MCF 10A (cell line): ENCODE measurements around the gene SMCO2. TPM values are rescaled to one million over a fixed set of nuclear protein-coding genes. Genes with fewer than 3 reads are reported as not detected.
A peak's percentile ranks its signal among the peaks of the same experiment; 100 is the strongest.

Experiments
- BruUV-seq: library from RNA; stranded (reverse); fragments of 400-500 nt; replicated peaks from 2 replicates; lab custom pipeline; 2021; lab: Mats Ljungman, UMichigan
- CTCF ChIA-PET: fragments of 300-600 bp; sonication (Branson Sonifier 250); formaldehyde crosslinking; extraction: SDS; loops from one replicate; lab custom pipeline; 2021; ENCODE audit warnings: antibody characterized with exemption, inconsistent platforms; lab: Yijun Ruan, JAX
- POLR2A ChIA-PET: fragments of 300-600, 350-650 bp; sonication (Branson Sonifier 250); formaldehyde crosslinking; extraction: SDS; loops from one replicate; lab custom pipeline; 2020; ENCODE audit warnings: antibody characterized with exemption, inconsistent platforms; lab: Yijun Ruan, JAX
- DNase-seq: peaks from one replicate; pipeline ENCODE4 v3.0.0-alpha.2; 2018; ENCODE audit not compliant: unreplicated experiment
- H3K27ac Mint-ChIP-seq: one replicate; pipeline ENCODE4 v1.8.0; 2022; ENCODE audit warnings: mild to moderate bottlenecking, low read depth, mixed read lengths; ENCODE audit not compliant: unreplicated experiment
- H3K27me3 Mint-ChIP-seq: one replicate; pipeline ENCODE4 v1.8.0; 2022; ENCODE audit warnings: mixed read lengths; ENCODE audit not compliant: insufficient read depth, unreplicated experiment
- H3K36me3 Mint-ChIP-seq: one replicate; pipeline ENCODE4 v1.8.0; 2022; ENCODE audit warnings: mild to moderate bottlenecking, moderate library complexity, mixed read lengths; ENCODE audit not compliant: insufficient read depth, unreplicated experiment
- H3K4me1 Mint-ChIP-seq: one replicate; pipeline ENCODE4 v1.8.0; 2022; ENCODE audit warnings: mixed read lengths; ENCODE audit not compliant: insufficient read depth, unreplicated experiment
- H3K4me3 Mint-ChIP-seq: one replicate; pipeline ENCODE4 v1.8.0; 2022; ENCODE audit warnings: mild to moderate bottlenecking, moderate library complexity, mixed read lengths; ENCODE audit not compliant: unreplicated experiment
- H3K9me3 Mint-ChIP-seq: one replicate; pipeline ENCODE4 v1.8.0; 2022; ENCODE audit warnings: mixed read lengths; ENCODE audit not compliant: unreplicated experiment
- CTCF ChIP-seq: fragments of 200-600 bp; IDR thresholded peaks from one replicate; pipeline ENCODE4 v1.8.0; 2022; ENCODE audit warnings: antibody characterized with exemption, mild to moderate bottlenecking; ENCODE audit not compliant: unreplicated experiment
- intact Hi-C: fragments of 100-400 bp; cut with micrococcal nuclease; formaldehyde crosslinking; loops from 2 replicates; pipeline ENCODE4 v1.14.1; 2022
- total RNA-seq: library from RNA; stranded (reverse); gene quantifications from 2 replicates; pipeline ENCODE4 v1.2.3, GENCODE V29; 2022

Gene SMCO2
- total RNA-seq, 1 experiment from 2014 or later, result not detected

- BruUV-seq, result TSS peak; percentile 58
- Mint-ChIP-seq H3K27me3 (no peaks in the 10 kb centered on the region), H3K4me1 (peaks cover 25% of the 10 kb centered on the region), H3K27ac (peak overlapping the region; percentile 90), H3K9me3 (no peaks in the 10 kb centered on the region), H3K36me3 (peaks cover 8% of the 10 kb centered on the region), H3K4me3 (peak overlapping the region; percentile 85)
- no peak for TF ChIP-seq CTCF
- peak; percentile 78 for DNase-seq
- intact Hi-C loops, result loop anchor here (1.0 to 2.0 kb wide), 6 partner anchors 16 to 110 kb away; no protein-coding TSS in a partner anchor
- ChIA-PET POLR2A (interaction anchor here (0.5 to 3.8 kb wide), 43 partner anchors 8 to 693 kb away, joined by 3 to 129 read pairs (median 6); partner anchors contain the start of genes BMAL2 and MED21), CTCF (interaction anchor here (0.7 to 3.1 kb wide), 10 partner anchors 15 to 117 kb away, joined by 3 to 28 read pairs (median 4); no protein-coding TSS in a partner anchor)
Observed at GRCh38 chr12:27524839-27525753, 78.6 kb downstream of the SMCO2 start.

GRCh38 chr12:27527512-27527911, 81.0 kb downstream of the SMCO2 start:
- intact Hi-C loops, result no loop called here
- no peaks in the 10 kb centered on the region for H3K9me3 Mint-ChIP-seq
- peaks cover 32% of the 10 kb centered on the region for H3K4me1 Mint-ChIP-seq
- H3K4me3 Mint-ChIP-seq, result no peak overlapping the region
- TF ChIP-seq CTCF, result no peak
- peaks cover 8% of the 10 kb centered on the region for H3K36me3 Mint-ChIP-seq
- ChIA-PET CTCF (interaction anchor here (0.6 to 0.7 kb wide), 3 partner anchors 30 to 215 kb away, joined by 3 to 5 read pairs (median 3); no protein-coding TSS in a partner anchor), POLR2A (interaction anchor here (1.0 to 1.5 kb wide), 5 partner anchors 11 to 100 kb away, joined by 3 to 6 read pairs (median 3); no protein-coding TSS in a partner anchor)
- no peak for DNase-seq
- H3K27me3 Mint-ChIP-seq, result no peaks in the 10 kb centered on the region
- BruUV-seq, result no TSS peak
- H3K27ac Mint-ChIP-seq, result no peak overlapping the region

- H3K27me3 Mint-ChIP-seq, result no peaks in the 10 kb centered on the region
- peaks cover 8% of the 10 kb centered on the region for H3K36me3 Mint-ChIP-seq
- intact Hi-C loops, result no loop called here
Observed at GRCh38 chr12:27528788-27529187, 82.3 kb downstream of the SMCO2 start.

More at GRCh38 chr12:27528788-27529187, 82.3 kb downstream of the SMCO2 start:
- no peak for TF ChIP-seq CTCF
- Mint-ChIP-seq H3K4me3 (no peak overlapping the region), H3K4me1 (peaks cover 29% of the 10 kb centered on the region), H3K9me3 (peaks cover 6% of the 10 kb centered on the region), H3K27ac (no peak overlapping the region)
- DNase-seq, result no peak
- ChIA-PET POLR2A (interaction anchor here (1.0 kb wide), 1 partner anchor 36 kb away, joined by 3 read pairs; no protein-coding TSS in a partner anchor), CTCF (no interaction called here)
- no TSS peak for BruUV-seq
